HCEC 1CT (cell line): ENCODE measurements around the gene PLPP3.

ENCODE experiments used
- DNase-seq: peaks from one replicate; pipeline ENCODE4 v3.0.0-alpha.2; 2017

PLPP3 gene

DNA sequence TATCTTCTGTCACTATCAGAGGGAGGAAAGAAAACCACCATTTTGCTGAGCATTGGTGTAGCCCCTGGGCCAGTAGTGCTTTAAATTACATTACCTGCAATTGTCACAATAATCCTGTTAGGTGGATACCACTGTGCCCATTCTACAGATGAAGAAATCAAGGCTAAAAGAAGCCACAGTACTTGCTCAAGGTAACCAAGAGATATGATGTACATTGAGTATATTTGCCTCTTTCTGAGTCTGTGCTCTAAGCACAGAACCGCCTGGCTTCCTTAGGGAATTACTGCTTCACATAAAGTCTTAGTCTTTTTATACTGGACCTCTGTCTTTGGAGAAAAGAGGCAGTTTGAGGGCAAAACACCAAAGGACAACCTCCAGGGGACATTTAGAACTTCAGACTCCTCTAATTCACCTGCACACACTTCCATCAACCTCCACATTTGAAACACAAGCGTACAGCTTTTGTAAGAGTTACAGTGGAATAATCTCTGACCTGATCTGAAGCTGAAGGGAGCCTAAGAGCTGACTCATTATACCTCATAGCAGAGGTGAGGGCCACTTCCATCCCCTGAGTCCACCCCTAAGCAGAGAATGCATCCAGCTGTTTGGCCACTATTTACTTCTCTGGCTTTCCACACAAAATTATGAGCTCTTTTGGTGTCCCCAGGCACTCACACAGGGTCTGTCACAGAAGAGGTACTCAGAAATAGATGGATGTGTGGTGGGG lies 61.8 kb downstream of the PLPP3 start:
- no peak for DNase-seq

DNA sequence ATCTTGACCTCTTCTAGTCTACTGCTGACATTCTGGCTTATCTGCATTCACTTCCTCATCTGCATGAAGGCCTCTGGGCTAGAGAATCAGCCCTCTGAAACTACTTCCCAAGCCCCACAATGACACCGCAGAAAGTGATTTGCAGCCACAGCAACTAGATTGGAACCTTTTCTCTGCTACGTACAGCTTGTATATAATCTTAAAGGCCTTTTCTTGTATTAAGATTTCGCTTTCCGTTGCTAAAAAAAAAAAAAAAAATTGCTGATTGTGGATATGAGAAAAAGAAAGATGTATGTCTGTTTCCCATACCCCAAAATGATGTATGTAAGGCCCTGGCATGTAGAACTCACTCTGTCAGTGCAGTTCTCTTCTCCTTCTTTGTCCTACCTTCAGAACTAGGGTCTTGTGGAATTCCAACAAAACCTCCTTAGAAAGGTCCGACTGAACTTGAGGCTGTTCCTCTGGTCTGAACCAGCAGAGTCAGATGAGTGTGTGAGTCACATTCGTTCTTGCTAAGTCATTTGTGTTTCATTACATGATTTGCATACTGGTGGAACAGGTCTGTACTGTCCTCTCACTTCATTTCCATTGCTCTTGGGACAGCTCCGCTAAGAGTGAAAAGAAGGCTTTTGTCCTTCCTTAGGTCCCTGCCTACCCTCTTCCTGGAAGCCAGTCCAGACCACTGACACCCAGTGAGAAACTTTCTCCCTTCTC lies 62.7 kb downstream of the PLPP3 start:
- DNase-seq = peak; percentile 36

DNA sequence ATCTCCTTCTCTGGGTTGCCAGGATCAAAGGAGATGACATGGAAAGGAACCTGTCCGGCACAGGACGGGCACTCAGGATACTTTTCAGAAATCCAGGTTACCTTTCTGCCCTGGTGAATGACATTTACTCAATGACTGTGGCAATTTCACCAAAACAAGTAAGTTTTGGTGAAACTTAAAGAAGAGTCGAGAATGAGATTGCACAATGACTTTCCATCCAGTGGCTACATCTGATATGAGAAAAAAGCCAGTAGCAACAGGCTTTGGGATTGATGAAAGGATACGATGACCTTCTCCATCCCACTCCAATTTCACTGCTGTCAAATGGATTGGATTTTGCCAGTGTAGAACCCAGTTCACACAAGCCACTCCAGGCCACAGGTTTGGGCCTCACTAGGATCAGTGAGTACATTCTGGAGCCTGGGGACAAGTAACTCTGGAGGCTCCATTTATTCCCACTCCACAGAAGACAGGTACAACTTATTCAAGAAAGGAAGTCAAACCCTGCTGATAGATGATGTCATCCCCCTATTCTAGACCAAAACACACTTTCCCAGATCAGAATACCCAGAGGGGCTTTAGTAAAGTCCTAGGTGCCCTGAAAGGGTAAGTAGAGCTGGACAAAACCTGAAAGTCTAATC lies 63.3 kb downstream of the PLPP3 start:
- DNase-seq = no peak

DNA sequence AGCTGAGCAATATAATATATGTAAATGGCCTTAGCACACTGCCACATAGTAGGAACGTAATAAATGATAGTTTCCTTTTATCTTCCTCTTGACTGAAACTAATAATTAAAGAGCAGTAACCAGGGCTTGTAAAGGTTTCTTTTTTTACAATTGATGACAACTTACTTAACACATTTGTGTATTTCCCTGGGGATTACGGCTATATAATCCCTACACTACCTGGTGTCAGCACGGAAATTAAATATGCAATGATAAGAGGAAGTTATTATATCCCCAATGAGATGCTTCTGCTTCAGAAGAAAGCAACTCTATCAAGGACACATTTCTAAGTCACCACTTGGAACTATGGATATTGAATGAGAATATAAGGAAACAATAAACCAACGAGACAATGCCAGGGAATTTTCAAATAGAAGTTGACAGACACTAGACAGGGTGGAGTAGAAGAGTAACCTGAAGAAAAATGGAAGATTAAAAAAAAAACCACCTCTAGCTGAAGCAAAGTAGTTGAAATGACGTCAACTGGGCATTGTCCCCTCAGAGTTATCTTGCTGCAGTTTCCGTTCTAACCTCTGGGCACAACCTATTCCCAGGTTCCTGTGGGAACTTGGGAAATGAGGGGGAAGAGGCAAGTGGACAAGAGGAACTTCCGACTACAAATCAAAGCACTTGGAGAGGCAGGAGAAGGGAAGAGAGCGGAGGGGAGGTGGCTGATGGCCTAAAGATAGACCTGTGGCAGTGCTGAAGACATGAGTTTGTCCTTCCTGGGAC lies 66.5 kb downstream of the PLPP3 start:
- DNase-seq = no peak

DNA sequence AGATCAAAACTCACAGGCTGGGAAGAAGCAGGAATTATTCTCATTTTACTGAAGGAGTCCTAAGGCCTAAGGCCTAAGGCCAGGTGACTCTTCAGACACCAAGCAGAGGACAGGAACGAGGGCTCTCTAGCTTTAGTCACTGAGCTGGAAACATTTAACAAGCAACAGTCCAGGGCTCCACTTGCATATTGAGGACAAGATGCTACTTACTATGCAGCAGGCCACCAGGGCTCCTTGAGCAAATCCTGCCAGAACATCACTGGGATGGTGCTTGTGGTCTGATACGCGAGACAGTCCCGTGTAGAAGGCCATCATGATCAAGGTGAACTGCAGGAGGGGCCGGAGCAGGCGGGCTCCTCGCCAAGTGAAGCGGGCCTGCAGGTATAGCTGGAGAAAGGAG lies 67.6 kb downstream of the PLPP3 start:
- no peak for DNase-seq

DNA sequence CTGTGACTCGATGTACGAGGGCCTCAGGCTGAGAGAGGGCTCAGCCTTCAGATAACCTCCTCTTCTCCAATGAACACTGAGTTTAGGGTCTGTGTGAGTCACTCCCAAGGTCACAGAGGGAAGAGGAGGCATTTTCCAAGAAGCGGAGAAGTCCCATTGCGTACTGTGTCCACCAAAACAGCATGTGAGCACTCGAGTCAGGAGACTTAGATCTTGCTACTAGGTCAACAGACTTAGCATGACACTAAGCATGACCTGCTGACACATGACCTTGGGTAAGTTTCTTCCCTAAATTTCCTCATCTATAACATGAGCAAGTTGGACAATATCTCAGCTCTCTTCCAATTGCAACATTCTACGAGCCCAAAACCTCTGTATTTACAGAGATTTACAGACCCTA lies 68.0 kb downstream of the PLPP3 start:
- DNase-seq = no peak

DNA sequence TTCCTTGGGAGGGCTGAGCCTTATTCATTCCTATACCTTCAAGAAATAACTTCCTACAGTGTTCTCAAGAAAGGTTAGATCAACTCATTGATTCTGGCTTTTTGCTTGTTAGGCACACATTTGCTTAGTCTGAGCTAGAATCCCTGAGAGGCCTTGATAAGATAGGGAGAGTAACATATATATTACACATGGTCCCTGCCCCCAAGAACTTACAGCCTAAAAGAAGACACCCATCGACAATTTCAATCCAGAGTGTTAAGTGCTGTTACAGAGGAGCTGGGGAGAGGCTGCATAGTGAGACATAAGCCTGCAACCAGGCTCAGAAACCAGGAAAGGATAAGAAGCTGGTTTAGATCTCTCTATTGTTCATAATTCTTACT lies 68.7 kb downstream of the PLPP3 start:
- DNase-seq = no peak

DNA sequence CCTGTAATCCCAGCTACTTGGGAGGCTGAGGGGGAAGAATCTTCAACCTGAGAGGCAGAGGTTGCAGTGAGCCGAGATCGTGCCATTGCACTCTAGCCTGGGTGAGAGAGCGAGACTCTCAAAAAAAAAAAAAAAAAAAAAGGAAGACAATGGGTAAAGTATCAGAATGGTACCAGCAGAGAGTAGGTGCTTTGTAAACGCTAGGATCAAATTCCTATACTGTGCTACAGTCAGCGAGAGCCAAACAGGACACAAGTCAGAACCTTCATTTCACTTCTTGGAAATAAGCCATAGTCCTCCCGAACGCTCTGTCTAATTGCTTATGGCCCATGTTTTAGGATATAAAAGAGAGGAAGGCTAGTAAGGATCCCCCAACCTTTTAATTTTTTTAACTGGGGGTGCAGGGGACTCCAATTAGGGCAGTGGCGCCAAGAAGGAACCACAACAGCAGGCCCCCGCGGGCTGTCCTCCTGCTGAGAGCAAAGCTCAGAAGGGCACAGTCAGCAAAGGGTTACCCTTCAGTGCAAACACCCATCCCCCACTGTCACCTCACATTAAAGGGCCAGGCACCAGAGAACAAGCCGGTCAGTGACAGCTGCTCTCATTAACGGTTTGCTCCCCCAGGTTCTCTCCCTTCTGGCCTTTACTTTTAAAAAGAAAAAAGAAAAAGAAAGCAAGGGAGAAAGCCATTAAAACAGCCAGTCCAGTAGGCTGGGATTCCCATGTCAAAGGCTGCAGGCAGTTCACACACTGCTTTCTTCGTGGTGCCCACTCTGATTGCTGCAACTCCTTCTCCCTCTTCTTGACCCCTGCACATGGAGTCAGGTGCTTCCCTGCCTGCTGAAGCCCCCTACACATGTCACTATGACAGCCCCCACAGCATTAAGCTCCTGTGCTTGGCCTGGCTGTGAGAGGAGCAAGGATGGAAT lies 69.4 kb downstream of the PLPP3 start:
- DNase-seq = no peak

DNA sequence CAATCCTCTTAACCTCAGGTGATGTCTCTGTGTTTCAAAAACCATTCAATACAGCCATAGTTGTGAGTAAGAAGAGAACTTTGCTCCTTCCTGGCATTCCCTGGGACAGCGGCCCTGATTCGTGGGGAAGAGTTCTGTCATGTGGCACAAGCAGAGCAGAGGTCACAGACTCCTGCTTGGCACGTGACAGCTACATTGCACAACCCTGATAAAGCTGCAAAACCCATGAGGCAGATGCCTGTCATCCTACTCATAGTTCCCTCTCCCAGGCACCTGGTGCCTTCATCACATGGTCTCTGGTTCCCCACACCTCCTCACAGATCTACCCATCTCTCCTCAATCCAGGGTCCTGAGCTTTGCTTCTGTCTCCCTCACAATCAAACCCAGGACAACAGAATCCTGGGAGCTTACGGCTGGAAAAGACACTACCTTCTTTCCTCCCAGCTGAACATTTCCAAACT lies 70.8 kb downstream of the PLPP3 start:
- DNase-seq = peak; percentile 38

DNA sequence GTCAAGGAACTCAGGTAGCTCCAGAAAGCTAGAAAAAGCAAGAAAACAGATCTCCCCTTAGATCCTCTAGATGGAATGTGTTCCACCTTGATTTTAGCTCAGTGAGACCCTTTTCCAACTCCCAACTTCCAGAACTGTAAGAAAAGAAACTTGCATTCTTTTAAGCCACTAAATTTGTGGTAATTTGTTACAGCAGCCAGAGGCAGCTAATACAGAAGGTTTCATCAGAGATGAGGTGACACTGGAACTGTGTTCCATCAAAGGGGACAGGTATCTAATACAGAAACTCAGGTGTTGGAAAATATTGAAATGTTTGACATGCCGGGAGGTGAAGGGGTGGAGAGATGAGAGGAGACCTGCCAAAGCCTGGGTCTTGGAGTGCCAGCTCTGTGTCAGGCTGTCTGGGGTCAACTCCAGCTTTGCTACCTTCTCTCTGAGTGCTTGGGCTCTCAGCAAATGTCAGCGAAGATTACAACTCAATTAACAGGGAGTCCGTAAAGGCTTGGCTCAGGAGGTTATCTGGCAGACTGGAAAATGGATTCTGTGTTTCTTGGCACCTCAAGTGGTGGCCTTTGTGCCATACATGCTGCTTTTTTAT lies 71.3 kb downstream of the PLPP3 start:
- DNase-seq = no peak

DNA sequence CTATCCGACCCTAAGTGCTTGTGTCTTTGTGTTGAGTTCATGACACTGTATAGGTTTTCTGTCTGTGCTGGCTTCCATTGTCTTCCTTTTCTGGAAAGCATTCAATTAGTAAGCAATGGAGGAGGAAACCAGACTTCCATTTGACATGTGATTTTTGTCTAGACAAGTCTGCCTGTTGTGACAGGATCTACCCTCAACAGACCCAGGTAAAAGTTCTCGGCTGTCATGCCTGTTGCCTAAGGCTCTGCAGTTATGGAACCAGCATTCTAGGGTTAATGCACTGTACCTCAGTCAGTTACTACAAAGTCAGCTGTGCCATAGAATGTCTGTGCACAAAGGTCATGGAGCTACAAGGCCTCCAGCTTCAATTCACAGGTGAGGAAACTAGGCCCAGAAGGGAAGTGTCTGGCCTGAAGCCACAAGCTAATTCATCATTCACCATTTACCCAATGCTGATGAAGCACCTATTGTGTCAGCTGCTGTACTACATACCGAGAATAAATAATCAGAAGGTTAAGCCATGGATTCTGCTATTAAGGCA lies 72.3 kb downstream of the PLPP3 start:
- no peak for DNase-seq

DNA sequence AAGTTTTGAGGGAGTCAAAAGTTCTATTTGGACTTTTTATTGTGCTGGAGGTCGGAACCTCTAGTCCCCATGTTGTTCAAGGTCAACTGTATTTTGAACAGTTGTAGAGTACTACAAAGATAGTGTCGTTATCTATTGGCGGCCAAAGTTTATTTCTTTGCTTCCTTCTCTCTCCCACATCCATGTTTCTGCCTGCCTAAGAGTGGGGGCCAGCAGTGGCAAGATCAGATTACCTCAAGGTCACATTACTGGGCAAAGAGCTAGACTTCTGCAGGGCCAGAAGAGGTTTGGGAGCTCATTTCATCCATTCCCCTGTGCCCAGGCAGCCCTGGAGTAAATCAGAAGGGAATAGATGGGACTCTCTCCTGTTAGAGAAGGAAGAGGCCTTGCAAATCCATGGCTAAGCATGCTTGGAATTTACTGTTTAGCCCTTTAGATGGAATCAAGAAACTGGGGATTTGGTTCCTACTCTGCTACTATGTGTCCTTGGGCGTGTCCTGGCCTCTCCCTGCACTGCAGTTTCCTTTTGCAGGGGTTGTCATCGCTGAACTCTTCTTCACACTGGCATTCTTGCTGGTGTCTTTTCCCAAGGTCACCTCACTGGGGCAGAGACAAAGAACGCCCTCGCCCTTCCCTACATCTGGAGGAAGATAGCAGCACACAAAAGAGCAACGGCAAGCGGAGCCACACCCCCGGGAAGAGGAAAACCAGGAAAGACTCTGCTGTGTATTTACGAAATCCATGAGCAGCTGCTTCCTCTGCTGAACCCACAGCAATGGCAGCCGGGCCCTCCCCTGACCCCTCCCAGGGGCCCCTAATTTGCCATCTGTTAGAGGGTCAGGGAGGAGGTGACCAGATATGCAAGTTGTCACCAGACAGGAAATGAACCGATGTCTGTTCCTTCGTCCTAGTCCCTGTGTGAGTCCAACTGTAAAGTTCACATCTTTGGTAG lies 73.3 kb downstream of the PLPP3 start:
- DNase-seq = no peak

DNA sequence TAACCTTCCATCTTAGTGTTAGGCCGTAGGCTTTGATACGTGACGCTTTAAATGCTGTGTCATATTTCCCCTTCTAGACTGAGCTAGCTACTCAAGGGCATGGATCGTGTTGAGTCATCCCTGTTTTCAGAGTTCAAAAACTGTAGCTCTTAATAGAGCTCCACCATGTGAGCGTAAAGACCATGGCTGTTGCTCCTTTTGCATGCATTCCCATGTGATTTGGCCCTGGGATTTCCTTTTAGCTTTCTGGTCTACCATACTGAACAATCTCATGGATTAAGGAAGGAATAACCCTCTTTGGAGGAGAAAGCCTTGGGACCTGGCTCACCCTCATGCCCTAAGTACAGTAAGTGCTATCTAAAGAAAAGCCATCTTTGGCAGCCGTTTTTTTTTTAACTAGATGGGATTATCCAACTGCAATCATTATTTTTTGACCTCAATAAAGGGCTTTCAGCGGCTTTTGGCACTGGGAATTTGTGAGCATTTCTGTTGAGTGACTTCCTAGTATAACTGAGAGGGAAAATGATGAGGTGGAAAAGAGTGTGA lies 76.6 kb downstream of the PLPP3 start:
- DNase-seq = peak; percentile 10

DNA sequence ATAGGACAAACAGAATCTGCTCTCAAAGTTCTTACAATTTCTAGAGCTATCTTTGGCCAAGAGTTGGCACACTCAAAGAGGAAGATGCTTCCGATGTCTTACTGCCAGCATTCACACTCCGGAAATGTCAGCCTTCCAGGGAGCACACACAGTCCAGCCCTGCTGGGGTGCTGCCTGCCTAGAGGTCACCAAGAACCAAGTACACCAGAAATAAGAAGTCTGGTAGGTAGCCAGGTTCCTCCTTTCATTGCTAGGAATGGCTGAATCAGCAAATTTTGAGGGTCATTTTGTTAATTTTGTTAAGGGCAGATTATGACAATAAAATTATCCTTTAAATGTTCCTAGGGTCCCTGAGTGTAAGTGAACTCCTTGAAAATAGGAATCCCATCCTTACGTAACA lies 77.5 kb downstream of the PLPP3 start:
- DNase-seq = no peak

DNA sequence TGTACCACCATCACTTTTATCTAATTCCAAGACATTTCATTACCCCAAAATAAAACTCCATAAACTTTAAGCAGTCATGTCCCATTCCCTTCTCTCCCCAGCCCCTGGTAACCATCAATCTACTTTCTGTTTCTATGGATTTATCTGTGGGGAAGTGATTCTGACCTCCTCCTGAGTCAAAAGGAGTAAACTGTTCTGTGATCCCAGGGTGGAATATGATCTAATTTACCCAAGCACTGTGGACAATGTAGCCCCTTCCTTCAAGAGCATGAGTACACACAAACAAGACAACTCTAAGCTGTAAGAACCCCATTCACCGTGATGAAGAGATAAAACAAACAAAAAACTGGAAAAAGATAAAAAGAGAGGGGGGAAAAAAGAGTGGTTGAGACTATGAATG lies 77.9 kb downstream of the PLPP3 start:
- DNase-seq = no peak

DNA sequence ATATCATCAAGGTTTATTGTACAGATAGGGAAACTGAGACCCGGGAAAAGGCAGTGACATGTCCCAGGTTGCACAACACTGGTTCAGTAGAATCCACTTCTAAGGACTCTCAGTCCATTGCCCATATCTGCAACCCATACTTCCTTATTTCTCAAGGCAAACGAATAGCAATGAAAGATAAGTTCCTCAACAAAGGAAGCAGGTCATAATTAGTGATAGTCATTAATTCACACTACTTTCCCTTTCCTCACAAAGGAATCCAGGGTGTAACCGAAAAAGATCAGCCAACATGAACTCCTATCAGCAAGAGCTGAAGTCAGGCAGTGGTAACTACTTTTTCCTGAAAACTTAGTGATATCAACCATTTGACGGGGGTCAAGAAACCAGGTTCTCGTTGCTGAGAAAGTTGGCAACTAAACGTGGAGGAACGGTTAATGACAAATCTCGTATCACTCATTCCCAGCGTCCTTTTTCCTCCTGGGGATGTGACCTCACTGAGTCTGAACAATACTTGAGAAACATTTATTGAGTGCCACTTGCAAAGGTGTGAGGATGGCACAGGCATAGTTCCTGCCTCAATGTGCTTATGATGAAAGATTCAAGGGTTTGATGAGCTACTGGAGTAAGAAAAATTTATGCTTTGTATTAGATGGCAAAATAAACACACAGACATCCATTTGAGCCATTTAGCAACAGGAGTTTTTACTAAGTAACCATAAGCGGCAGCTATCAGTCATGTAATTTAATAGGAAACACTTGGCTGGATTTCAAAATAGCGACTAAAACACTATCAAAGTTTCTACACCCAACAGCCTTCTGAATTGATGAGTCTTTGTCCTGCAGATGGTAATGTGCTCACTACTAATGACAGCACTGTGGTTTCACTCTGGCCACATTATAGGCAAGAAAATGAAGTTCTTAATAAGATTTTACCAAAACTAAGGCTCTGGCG lies 82.3 kb downstream of the PLPP3 start:
- no peak for DNase-seq

DNA sequence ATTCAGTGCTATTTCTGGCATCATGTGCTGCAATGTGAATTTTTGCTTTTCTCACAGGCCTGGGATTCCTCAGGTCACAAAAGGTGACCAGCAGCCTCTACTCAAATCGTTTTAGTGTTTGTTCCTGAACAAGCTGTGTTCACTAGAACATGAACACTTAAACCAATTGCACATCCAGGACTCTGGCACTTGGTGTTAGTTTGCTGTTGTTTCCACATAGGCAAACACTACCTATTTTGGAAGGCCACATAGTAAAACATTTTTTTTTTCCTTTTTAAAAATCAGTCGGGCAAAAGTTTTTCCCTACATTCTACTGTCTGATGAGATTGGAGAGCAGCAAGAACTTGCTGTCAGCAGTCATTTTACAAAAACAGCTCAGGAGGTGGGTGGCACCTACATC lies 83.2 kb downstream of the PLPP3 start:
- no peak for DNase-seq

DNA sequence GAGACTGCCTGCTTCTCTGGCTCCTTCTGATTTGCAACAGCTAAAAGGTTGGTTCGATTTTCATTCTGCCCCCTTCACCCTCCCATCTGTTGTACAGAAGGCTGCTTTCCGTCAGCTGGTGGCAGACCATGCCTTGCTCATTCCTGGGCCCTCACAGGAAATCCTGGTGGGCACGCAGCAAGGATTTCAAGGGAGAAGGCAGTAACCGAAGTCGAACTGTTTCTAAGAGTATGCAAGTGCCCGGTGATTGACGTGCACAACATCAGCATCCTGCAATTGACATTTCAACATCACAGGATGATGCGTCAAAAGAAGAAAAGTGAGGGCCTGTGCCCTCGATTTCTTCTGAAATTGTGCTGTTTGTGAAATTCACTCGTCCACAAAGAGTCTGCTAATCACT lies 83.8 kb downstream of the PLPP3 start:
- no peak for DNase-seq

DNA sequence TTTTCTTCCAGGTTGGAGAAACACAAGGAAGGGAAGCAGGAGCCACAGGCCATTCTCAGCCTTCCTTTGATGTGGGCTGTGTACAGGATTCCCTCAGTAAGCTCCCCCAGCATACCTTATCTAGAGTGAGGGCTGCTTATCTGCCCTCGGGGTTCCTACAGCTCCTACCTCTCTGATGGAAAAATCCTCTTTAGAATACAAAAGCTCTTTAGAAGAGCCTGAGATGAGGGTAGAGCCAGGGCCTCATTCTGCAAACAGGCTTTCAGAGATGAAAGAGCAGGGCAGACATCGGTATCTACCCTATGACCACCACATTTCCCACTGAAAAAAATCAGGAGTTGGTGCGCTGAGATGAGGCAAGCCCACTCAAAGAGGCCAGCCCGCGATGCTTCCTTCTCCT lies 85.1 kb downstream of the PLPP3 start:
- no peak for DNase-seq
